Gastroesophageal sphincter (tissue), 3 donors: Measurements from ENCODE around the gene AGAP2.

Experiments used
- CTCF ChIP-seq, 4 experiments: fragments of 200-600 bp in 2 of 4; fragments of 450-650 bp in 2 of 4; sonication (generic) in 1 of 4; IDR thresholded peaks; one replicate each; pipeline ENCODE4 v1.5.1; 2017 to 2019; ENCODE audit warnings: antibody characterized with exemption in 4 of 4, mild to moderate bottlenecking in 2 of 4, moderate library complexity in 2 of 4
- POLR2A ChIP-seq, 2 donors: fragments of 450-650 bp; IDR thresholded peaks; one replicate each; pipeline ENCODE4 v1.6.1; 2017; ENCODE audit warnings: antibody characterized with exemption in 2 of 2, mild to moderate bottlenecking in 2 of 2, moderate library complexity in 1 of 2

- TF ChIP-seq POLR2A (IDR thresholded peaks at IDR 0.05), result no peak
- no peak for TF ChIP-seq CTCF (IDR thresholded peaks at IDR 0.05)
Measured at GRCh38 chr12:57751432-57751787, 12.9 kb upstream of the AGAP2 start.
